ENCODE results near the gene ABHD2.

Gene ABHD2

DNA sequence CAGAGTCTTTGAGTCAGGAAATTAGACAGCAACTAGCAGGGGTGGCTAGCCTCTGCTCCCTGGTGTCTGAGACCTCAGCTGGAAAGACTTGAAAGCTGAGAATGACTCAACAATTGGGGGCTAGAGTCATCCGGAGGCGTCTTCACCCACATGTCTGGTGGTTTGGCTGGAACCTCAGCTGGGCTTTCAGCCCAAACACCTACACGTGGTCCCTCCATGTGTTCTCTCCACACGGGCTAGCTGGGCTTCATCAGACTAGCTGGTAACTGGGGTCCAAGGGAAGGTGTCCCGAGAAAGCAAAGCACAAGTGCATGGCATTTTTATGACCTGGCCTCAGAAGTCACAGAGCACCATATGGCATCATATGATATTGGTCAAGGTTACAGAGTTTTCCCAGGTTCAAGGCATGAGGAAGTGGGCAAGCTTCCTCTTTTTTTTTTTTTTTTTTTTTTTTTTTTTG lies 19.9 kb upstream of the ABHD2 start:
- no peak for TF ChIP-seq ZFX (IDR thresholded peaks at IDR 0.05; ENCODE audit: borderline replicate concordance)
- TF ChIP-seq, protein P1, sequence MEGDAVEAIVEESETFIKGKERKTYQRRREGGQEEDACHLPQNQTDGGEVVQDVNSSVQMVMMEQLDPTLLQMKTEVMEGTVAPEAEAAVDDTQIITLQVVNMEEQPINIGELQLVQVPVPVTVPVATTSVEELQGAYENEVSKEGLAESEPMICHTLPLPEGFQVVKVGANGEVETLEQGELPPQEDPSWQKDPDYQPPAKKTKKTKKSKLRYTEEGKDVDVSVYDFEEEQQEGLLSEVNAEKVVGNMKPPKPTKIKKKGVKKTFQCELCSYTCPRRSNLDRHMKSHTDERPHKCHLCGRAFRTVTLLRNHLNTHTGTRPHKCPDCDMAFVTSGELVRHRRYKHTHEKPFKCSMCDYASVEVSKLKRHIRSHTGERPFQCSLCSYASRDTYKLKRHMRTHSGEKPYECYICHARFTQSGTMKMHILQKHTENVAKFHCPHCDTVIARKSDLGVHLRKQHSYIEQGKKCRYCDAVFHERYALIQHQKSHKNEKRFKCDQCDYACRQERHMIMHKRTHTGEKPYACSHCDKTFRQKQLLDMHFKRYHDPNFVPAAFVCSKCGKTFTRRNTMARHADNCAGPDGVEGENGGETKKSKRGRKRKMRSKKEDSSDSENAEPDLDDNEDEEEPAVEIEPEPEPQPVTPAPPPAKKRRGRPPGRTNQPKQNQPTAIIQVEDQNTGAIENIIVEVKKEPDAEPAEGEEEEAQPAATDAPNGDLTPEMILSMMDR (IDR thresholded peaks at IDR 0.05): no peak
- H3K27ac ChIP-seq: no peak overlapping the region

DNA sequence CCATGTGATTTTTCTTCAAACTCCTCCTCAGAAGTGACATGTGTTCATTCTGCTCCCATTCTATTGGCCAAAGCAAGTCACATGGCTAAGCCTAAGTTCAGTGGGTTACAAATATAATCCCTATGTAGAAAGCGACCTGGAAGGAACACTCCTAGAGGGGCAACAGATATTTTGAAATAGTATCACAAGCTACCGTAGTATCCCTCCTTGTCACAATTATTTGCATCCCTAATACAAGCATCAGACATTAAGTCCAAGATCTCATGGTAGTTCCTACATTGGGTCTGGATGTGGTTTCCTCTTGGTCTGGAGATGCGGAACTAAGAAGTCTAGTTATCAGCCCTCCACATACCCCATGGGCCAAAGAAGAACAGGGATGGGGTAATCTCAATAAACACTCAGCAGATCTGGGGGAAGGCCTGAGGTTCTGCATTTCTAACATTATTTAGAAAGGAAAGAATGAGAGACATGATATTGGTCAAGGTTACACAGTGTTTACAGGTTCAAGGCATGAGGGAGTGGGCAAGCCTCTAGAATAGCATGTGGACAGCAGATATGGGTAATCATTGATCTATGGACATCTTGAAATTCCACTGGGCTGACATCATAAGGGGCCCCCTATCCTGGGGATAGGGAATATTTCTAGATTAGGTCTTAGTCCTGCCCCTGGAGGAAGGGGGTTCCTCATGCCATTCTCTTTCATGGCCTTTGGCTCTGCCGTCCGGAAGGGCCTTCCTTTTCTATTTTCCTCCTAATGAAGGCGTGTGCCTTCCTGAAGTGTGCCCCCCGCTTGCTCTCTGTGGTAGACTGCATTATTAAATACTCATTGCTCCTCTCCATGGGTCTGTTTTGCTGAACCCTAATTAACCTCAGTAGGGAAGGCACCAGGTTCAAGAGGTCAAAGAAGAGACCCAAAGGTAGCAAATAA lies 17.8 kb upstream of the ABHD2 start:
- no peak for TF ChIP-seq ZFX (IDR thresholded peaks at IDR 0.05; ENCODE audit: borderline replicate concordance)
- TF ChIP-seq, protein P1 (IDR thresholded peaks at IDR 0.05): no peak
- no peak overlapping the region for H3K27ac ChIP-seq

DNA sequence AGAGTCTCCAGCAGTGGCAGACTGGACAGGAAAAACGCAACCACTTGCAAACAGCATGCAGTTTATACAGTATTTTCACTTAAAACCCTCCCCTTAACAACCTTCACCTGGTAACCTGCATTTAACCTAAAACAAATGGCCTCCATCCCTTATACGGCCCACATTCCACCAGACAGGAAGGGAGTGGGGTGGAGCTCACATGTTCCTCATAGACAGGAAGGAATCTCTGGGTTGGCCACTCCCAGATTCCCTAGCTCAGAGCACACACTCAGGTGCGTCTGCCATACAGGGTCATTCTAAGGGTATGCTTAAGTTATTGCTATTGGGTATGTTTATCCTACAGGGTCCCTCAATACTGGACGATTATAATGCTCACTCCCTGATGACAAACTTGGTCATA lies 16.8 kb upstream of the ABHD2 start:
- no peak for TF ChIP-seq ZFX (IDR thresholded peaks at IDR 0.05; ENCODE audit: borderline replicate concordance)
- TF ChIP-seq, protein P1 (IDR thresholded peaks at IDR 0.05): no peak
- H3K27ac ChIP-seq: no peak overlapping the region

DNA sequence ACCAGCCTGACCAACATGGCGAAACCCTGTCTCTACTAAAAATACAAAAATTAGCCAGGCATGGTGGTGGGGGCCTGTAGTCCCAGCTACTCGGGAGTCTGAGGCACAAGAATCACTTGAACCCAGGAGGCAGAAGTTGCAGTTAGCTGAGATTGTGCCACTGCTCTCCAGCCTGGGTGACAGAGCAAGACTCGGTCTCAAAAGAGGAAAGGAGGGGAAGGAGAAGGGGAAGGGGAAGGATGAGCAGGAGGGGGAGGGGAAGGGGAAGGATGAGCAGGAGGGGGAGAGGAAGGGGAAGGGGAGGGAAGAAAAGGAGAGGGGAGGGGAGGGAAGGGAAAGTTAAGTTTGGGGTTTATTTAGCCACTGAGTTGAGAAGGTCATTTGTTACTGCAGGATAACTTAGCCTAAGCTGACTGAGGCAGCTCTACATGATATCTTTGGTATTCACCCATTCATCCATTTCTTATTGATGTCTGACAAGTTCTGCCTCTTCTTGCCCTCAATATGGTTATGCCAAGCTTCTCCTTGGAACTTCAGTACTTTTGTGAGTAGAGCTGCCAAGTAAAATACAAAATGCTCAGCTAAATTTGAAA lies 15.9 kb upstream of the ABHD2 start:
- TF ChIP-seq ZFX (IDR thresholded peaks at IDR 0.05; ENCODE audit: borderline replicate concordance): no peak
- TF ChIP-seq, protein P1 (IDR thresholded peaks at IDR 0.05): no peak
- no peak overlapping the region for H3K27ac ChIP-seq

DNA sequence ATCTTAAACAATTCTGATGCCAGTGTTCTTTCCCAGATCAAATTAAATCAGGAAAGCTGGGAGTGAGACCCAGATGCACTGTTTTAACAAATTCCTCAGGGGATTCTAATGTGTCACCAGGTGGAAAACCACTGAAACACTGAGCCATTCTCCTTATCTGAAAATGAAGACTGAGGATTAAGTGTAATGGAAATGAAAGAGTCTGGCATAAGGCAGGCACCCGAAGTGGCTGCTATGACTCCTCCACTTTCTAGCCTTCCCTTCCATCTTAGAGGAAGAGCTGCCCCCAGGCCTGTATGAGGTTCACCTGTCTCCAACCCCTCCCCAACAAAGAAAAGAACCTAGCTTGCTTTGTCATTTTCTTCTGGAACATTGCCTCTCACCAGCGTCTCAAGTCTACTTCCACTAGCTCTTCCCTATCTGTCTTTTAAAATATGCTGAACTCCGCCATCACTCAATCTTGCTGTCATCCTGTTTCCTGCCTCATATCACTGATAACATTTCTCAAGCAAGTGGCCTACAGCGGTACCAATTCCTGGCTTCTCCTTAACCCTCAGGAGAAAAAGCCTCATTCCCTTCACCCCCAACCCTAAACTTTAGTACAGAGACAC lies 13.7 kb upstream of the ABHD2 start:
- no peak for TF ChIP-seq ZFX (IDR thresholded peaks at IDR 0.05; ENCODE audit: borderline replicate concordance)
- TF ChIP-seq, protein P1 (IDR thresholded peaks at IDR 0.05): no peak
- no peak overlapping the region for H3K27ac ChIP-seq

DNA sequence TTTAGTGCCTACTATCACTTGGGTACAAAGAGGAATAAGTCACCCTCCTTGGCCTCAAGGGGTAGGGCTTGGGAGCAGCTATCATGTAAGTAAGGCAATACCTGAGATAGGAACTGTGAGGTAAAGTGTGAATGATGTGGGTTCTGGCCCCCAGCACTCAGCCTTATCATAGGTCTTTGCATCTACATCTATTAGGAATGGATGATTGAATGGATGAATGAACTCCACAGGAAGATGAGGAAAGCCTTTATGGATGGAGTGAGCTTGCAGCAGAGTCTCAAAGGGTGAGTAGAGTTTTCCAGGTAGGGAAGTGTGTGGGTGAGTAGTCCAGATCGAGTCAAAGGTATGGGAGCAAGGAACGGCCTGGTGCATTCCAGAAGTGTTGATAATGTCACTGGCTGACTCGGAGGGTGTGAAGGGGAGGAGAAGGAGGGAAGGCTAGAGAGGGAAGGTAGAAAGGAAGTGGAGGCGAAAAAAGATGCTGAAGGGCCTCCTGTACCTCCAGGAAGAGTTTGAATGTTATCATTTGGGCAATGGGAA lies 13.1 kb upstream of the ABHD2 start:
- H3K27ac ChIP-seq: no peak overlapping the region
- TF ChIP-seq, protein P1 (IDR thresholded peaks at IDR 0.05): no peak
- no peak for TF ChIP-seq ZFX (IDR thresholded peaks at IDR 0.05; ENCODE audit: borderline replicate concordance)

All from 22Rv1 (cell line).